HEK293T (cell line): ENCODE data around the gene CYSLTR2.

Source experiments
- FOXM1 ChIP-seq: fragments of 450-650 bp; IDR thresholded peaks from 2 replicates; pipeline ENCODE4 v1.6.1; 2017; ENCODE audit warnings: mild to moderate bottlenecking, borderline replicate concordance
- NFRKB ChIP-seq: fragments of 450-650 bp; IDR thresholded peaks from 2 replicates; pipeline ENCODE4 v1.6.1; 2016; ENCODE audit warnings: mild to moderate bottlenecking, moderate library complexity
- TF ChIP-seq, protein P1 (sequence below): fragments of 450-650 bp; IDR thresholded peaks from 2 replicates; pipeline ENCODE4 v1.6.1; 2016

DNA sequence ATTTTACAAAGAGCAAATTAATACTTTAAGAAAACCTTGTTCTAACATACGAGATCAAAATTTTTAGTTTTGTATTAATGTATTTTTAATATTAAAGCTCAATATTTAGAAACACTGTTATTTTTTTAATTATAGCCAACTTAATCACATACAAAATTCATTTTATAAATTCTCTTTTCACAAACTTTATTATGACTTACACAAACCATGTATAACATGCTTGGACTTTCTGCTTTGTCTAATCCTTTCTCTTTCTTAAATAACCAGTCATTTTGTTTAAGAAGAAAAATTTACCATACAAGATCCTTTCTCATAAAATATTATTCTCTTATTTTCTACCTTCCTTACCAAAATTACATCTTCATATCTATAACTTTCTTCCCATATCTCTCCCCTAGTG, 62.2 kb downstream of the CYSLTR2 start:
- TF ChIP-seq, protein P1, sequence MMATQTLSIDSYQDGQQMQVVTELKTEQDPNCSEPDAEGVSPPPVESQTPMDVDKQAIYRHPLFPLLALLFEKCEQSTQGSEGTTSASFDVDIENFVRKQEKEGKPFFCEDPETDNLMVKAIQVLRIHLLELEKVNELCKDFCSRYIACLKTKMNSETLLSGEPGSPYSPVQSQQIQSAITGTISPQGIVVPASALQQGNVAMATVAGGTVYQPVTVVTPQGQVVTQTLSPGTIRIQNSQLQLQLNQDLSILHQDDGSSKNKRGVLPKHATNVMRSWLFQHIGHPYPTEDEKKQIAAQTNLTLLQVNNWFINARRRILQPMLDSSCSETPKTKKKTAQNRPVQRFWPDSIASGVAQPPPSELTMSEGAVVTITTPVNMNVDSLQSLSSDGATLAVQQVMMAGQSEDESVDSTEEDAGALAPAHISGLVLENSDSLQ: no peak
- TF ChIP-seq NFRKB (no peak), FOXM1 (no peak)
